DMS79 (cell line): ENCODE measurements around the gene APOA1.
"Not testable (repeated sequence)": the region's sequence is repeated elsewhere in the genome, so short reads cannot be mapped to it uniquely, and the experiment has no call there.

Experiments
- DNase-seq: peaks from one replicate; lab custom pipeline; 2025; lab: John Stamatoyannopoulos, UW

Gene APOA1

GRCh38 chr11:116813781-116814471 lies 23.5 kb downstream of the APOA1 start:
- no peak for DNase-seq

DNA sequence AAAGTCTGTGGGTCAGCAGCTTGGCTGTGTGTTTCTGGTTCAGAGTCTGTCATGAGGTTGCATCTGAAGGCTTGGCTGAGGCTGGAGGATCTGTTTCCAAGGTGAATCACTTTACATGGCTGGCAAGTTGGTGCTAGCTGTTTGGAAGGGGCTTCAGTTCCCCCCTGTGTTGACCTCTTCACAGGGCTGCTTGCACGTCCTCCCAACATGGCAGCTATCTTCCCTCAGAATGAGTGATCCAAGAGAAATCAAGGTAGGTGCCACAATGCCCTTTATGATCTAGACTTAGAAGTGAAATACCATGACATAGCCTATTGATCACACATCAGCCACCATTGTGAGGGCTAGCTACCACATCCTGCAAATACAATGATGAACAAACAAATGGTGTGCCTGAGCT lies 24.3 kb downstream of the APOA1 start:
- no peak for DNase-seq

- DNase-seq, result no peak
Observed at GRCh38 chr11:116812109-116812508, 25.3 kb downstream of the APOA1 start.

DNA sequence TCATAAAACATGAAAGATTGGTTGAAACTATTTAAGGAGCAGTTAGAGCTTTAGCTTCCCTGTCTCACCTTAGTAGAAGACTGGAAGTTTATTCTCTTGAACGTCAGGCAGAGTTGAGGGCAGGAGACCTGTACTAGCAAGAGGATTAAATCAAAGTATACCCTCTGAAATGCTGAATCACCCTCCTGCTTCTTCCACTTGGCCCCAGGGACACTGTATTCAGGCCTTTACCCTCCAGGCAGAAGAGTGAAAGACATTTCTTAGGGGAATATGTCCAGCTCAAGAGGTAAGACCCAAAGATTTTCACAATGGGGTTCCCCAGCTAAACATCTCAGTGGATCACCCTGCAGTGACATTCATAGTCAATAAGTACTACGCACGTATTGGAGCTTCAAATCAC lies 26.2 kb downstream of the APOA1 start:
- DNase-seq, result no peak

GRCh38 chr11:116808262-116809175 lies 28.9 kb downstream of the APOA1 start:
- no peak for DNase-seq

- DNase-seq, result no peak
Observed at GRCh38 chr11:116807601-116808261, 29.7 kb downstream of the APOA1 start.

GRCh38 chr11:116804001-116804400 lies 33.4 kb downstream of the APOA1 start:
- no peak for DNase-seq

GRCh38 chr11:116801662-116802061 lies 35.8 kb downstream of the APOA1 start:
- not testable (repeated sequence) for DNase-seq

DNA sequence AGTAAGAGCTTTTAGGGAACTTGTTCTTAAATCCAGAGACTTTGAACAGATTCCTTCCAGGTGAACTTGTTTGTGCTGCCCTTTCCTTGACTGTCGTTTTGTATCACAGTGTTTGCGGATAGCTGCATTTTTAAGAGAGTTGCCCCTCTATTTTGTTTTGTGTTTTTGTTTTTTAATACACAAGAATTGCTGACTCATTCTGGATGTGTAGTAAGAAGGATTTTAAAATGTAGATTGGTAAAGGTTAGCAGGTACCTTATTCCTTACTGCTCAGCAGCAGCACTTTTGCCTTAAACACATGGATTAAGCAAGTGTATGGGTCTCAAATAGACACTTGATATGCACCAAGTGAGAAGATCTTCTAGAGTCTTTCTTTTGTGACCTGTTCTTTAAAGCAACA lies 36.8 kb downstream of the APOA1 start:
- no peak for DNase-seq

DNA sequence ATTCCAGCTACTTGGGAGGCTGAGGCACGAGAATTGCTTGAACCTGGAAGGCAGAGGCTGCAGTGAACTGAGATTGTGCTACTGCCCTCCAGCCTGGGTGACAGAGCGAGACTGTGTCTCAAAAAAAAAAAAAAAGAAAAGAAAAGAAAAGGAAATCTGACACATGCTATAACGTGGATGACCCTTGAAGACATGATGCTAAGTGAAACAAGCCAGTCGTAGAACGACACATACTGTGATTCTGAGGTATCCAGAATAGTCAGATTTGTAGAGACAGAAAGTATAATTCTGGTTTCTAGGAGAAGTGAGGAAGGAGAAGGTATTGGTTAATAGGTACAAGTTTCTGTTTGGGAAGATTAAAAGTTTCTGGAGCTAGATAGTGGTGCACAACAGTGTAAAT lies 39.1 kb downstream of the APOA1 start:
- no peak for DNase-seq

DNA sequence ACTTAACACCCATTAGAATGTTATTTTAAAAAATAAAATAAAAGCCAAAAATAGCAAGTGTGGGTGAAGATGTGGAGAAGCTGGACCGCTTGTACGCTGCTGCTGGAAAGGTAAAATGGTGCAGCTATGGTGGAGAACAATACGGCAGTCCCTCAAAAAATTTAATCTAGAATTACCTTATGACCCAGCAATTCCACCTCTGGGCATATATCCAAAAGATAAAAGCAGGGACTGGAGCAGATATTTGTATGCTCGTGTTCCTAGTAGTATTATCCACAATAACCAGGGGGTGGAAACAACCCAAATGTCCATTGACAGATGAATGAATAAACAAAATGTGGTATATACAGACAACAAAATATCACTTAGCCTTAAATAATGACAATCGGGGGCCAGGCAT lies 39.6 kb downstream of the APOA1 start:
- DNase-seq, result no peak

DNA sequence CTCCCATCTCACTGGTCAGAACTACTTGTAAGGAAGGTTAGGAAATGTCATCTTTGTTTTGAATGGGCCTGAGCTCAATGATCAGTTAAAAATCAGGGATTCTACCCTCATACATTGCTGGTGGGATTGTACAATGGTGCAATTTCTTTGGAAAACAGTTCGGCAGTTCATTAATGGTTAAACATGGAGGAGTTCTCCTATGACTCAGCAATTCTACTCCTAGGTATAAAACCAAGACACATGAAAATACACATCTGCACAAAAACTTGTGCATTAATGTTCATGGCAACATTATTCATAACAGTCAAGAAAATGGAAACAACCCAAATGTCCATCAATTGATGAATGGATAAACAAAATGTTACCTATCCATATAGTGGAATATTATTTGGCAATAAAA lies 40.9 kb downstream of the APOA1 start:
- DNase-seq, result no peak

- no peak for DNase-seq
Observed at GRCh38 chr11:116794851-116795250, 42.6 kb downstream of the APOA1 start.

GRCh38 chr11:116793772-116794097 lies 43.7 kb downstream of the APOA1 start:
- no peak for DNase-seq

DNA sequence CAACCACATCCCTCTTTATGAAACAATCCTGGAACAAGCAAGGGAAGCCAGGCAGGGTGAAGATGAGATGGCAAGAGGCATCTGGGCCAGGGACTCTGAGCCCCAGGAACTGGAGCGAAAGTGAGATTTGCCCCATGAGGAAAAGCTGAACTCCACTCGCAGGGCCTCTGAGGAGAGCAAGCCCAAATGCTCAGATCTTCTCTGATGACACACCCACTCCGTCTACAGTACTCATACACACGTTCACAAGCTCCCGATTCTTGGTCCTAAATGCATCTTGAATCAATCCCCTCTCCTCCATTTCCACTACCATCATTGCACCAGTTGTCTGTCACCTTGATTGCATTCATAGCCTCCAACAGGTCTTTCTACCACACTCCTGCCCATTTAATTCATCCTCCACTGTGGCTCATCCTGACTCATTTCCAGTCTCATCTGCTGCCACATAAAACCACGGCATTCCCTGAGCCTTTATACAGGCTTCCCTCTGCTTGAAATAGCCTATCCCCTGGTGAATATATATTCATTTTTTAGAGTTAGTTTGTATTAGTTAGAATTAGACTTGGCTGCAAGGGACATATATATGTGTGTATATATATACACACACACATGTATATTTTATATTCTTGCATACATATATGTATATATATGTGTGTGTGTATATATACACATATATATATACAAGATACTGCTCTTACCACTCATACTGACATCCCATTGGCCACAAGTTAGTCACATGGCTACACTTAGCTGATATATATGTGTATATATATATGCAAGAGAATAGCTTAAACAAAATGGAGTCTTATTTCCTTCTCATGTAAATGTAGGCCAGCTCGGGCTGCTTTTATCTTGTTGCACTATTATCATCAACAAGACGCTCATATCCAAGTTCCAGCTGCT lies 44.3 kb downstream of the APOA1 start:
- no peak for DNase-seq

DNA sequence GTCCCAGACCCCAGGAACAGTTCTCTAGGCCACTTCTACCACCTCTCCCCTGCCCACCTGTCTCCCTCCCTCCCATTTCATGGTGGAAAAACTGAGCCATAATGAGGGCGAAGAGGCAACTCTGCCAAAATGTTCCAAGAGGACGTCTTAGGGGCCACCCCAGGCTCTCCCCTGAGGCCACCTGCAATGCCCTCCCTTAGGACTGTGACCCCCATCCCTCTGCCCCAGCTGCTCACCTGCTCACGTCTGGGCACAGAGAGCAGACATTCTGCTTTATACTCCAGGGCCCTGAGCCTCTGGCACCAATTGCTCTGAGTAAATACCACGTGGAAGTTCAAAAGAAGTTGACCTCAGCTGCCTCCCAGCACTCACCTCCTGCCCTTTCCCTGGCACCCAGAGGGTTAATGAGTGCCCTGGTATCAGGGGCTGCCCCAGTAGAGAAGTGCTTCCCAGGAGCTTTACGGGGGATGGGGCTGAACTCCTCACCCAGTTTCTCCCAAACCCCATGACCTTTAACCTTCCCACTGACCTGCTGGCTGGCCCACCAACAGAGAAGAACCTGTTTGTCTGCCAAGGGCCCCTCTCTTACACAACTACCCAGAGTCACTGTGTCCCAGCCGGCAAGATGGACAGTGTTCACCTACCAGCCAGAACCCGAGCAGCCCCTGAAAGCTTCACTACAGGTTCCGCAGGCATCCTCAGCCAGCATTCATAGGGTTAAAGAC lies 45.1 kb downstream of the APOA1 start:
- no peak for DNase-seq

- no peak for DNase-seq
Observed at GRCh38 chr11:116791813-116792143, 45.6 kb downstream of the APOA1 start, which contains the start of gene APOA5. Gene APOA5, minus strand, starts transcription at chr11:116791879. Its CDS starts 19 bp downstream, at chr11:116791860.

- DNase-seq, result no peak
Observed at GRCh38 chr11:116791002-116791812, 46.2 kb downstream of the APOA1 start.

DNA sequence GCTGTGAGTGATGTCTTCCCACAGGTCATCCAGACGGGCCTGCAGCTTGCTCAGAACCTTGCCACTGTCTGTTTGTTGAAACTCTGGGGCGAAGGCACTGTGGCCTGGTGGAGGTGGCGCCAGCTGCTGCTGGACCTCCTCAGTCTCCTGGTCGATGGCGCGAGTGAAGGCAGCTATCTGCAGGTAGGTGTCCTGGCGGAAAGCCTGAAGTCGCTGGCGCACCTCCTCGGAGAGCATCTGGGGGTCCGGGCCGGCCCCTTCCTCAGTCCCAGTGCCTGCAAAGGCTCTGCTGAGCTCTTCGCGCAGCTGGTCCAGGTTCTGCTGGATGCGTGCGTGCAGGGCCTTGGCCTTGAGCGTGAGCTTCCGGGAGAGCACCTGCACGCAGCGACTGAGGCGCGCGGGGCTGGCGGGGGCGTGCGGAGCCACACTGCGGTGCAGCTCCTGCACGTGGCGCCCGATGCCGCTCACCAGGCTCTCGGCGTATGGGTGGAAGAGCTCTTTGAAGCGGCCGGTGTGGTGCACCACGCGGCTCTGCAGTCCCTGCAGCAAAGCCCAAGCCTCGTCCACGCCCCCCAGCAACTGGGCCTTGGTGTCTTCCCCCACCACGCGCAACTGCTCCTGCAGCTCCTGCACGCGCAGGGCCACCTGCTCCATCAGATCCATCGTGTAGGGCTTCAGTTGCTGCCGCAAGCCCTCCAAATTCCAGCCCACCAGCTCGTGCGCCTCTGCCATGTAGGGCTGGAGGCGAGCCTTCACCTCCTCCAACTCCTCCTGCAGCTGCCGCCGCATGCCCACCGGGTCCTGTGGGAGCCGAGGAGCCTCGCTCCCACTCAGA lies 47.0 kb downstream of the APOA1 start:
- no peak for DNase-seq
